DND-41 (cell line): ENCODE data around the gene KIAA1328.
A peak's percentile ranks its signal among the peaks of the same experiment; 100 is the strongest.

Experiments used
- ATAC-seq: fragments of 200-7000 bp; cut with Tn5 transposase; 3 replicates; pipeline ENCODE4 v1.9.1; 2021; ENCODE audit warnings: low read depth; ENCODE audit not compliant: insufficient read depth
- DNase-seq: peaks from one replicate; pipeline ENCODE4 v3.0.0-alpha.2; 2020
- H2AFZ ChIP-seq: 2 replicates; pipeline ENCODE4 v1.6.0; 2012; ENCODE audit warnings: low read depth, low read length
- H3K27ac ChIP-seq: 2 replicates; pipeline ENCODE4 v1.5.1; 2012; ENCODE audit warnings: low read length, inconsistent platforms
- H3K27me3 ChIP-seq: fragments of 200-600 bp; sonication (generic); 2 replicates; pipeline ENCODE4 v1.6.0; 2012; ENCODE audit warnings: low read length, mild to moderate bottlenecking, inconsistent platforms; ENCODE audit not compliant: insufficient read depth, poor library complexity
- H3K36me3 ChIP-seq: 2 replicates; pipeline ENCODE4 v1.5.1; 2012; ENCODE audit warnings: low read length, inconsistent platforms; ENCODE audit not compliant: insufficient read depth
- H3K4me1 ChIP-seq: 2 replicates; pipeline ENCODE4 v1.5.1; 2012; ENCODE audit warnings: mild to moderate bottlenecking, low read length; ENCODE audit not compliant: insufficient read depth
- H3K4me2 ChIP-seq: 2 replicates; pipeline ENCODE4 v1.6.0; 2012; ENCODE audit warnings: mild to moderate bottlenecking, moderate library complexity, low read length, inconsistent platforms; ENCODE audit not compliant: insufficient read depth
- H3K4me3 ChIP-seq, 2 experiments: fragments of 200-600 bp in 1 of 2; shearing (Covaris generic) in 1 of 2; 2 replicates each; pipeline ENCODE4 v1.5.1; 2012 to 2016; ENCODE audit warnings: inconsistent platforms in 2 of 2, low read length in 2 of 2, mild to moderate bottlenecking in 2 of 2, low read depth in 1 of 2, moderate library complexity in 1 of 2
- H3K79me2 ChIP-seq: 2 replicates; pipeline ENCODE4 v1.6.0; 2012; ENCODE audit warnings: low read length, inconsistent platforms; ENCODE audit not compliant: insufficient read depth
- H3K9ac ChIP-seq: 2 replicates; pipeline ENCODE4 v1.6.0; 2012; ENCODE audit warnings: low read depth, mild to moderate bottlenecking, inconsistent platforms, low read length, moderate library complexity
- H3K9me3 ChIP-seq: 2 replicates; pipeline ENCODE4 v1.5.1; 2012; ENCODE audit warnings: low read length, moderate library complexity, mild to moderate bottlenecking, inconsistent platforms; ENCODE audit not compliant: insufficient read depth, severe bottlenecking
- H4K20me1 ChIP-seq: 2 replicates; pipeline ENCODE4 v1.6.0; 2012; ENCODE audit warnings: low read length; ENCODE audit not compliant: insufficient read depth
- CTCF ChIP-seq: IDR thresholded peaks from 2 replicates; pipeline ENCODE4 v1.5.1; 2012; ENCODE audit warnings: borderline replicate concordance, low read length, moderate library complexity, mild to moderate bottlenecking; ENCODE audit not compliant: poor library complexity, severe bottlenecking; ENCODE audit errors: extremely low read depth
- EZH2 ChIP-seq: IDR thresholded peaks from 3 replicates; pipeline ENCODE4 v1.6.1; 2012; ENCODE audit warnings: borderline replicate concordance, low read depth, mild to moderate bottlenecking, moderate library complexity, low read length, inconsistent platforms; ENCODE audit not compliant: severe bottlenecking

KIAA1328 gene

DNA sequence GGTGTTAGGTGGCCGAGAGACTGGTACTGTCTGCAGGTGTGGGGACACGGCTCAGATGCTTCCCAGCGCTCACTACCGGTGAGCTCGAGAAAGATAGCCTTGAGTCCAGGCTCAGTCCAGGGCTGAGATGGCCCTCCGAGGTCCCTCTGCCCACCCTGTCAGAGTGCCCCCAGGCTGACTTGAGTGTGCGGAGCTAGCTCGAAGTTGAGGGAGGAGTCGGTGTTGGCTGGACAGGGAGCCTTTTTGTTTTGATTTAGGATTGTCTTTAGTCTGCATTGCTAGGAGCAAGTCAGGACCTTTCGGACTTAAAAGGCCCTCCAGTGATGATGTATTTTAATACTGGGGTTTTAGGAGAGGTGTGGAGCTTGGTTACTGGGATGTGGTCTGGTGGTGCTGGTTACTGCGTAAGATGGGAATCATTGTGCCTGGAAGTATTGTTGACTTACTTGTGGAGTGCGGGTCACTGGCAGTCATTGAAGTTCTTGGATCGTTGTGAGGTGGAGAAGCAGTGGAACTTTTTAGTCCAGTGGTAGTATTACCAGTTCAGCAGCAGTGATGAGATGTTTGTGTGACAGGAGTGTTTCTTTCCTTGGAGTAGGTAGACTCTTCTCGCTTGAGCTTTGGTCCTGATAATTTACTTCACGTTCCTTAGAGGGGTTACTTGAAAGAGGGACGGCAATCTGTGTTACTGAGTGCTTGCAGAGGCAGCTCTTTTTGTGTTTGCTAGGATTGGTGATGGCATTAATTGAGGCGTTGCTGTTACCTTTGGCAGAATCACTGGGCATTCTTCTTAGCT lies 633 bp downstream of the KIAA1328 start:
- peak overlapping the region; percentile 89 for H3K27ac ChIP-seq
- peak overlapping the region; percentile 97 for H2AFZ ChIP-seq
- H3K4me2 ChIP-seq, result peak overlapping the region; percentile 91

DNA sequence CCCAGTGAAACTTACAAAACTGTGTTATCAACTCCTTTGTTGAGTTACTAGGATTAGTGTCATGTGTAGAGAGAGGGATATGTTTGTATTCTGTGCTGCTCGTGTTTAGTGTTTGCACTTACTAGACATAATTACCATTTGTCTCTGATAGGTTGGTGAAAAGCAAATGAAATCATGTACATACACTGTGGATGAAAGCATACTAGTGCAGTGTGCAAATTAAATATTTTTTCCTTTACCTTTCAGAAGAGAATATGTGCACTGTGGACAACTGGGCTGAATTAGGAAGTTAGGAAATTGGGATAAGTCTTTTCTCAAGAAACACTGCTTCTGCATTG lies 1.2 kb downstream of the KIAA1328 start:
- ATAC-seq, result no peak
- no peak for DNase-seq
- Histone ChIP-seq H4K20me1 (no peaks in the 10 kb centered on the region), H3K27me3 (no peaks in the 10 kb centered on the region), H3K79me2 (peaks cover 62% of the 10 kb centered on the region), H3K4me1 (peaks cover 41% of the 10 kb centered on the region), H3K4me3 (peak overlapping the region; percentile 56 to 96; a peak in 3 of 4 replicates), H3K27ac (peak overlapping the region; percentile 89), H3K9me3 (no peaks in the 10 kb centered on the region), H3K4me2 (peak overlapping the region; percentile 91), H3K9ac (peak overlapping the region; percentile 81), H2AFZ (peak overlapping the region; percentile 97), H3K36me3 (peaks cover 13% of the 10 kb centered on the region)
- TF ChIP-seq CTCF (no peak), EZH2 (no peak)

More for the DNA sequence above, 633 bp downstream of the KIAA1328 start:
- Histone ChIP-seq H3K36me3 (peaks cover 11% of the 10 kb centered on the region), H3K27me3 (no peaks in the 10 kb centered on the region), H3K4me3 (peak overlapping the region; percentile 56 to 96), H3K9ac (peak overlapping the region; percentile 81), H3K79me2 (peaks cover 66% of the 10 kb centered on the region), H3K4me1 (peaks cover 41% of the 10 kb centered on the region), H4K20me1 (no peaks in the 10 kb centered on the region), H3K9me3 (no peaks in the 10 kb centered on the region)
- DNase-seq (no peak), ATAC-seq (no peak)
- no peak for TF ChIP-seq EZH2
- TF ChIP-seq CTCF, result no peak

DNA sequence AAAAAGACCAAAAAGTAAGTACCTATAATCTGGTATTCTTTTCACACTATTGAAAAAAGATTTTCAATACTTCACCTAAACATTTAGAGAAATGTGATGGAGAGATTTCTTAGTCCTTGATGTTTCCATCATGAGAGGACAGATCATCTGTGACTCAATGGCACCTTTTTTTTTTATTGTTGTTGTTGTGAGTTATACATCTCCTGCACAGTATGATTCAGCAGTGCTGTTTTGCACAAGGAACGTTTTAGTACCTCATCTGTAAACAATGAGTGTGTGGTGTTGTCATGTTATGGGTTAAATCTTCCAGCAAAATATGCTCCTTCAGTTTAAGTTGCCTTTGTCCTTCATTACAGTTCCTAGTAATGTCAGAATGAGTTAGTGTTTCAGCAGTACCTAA lies 2.2 kb downstream of the KIAA1328 start:
- Histone ChIP-seq H3K27ac (no peak overlapping the region), H3K9me3 (no peaks in the 10 kb centered on the region), H3K4me3 (no peak overlapping the region), H3K27me3 (no peaks in the 10 kb centered on the region), H3K9ac (no peak overlapping the region), H4K20me1 (no peaks in the 10 kb centered on the region), H3K4me2 (peak overlapping the region; percentile 91; the same call in 1 of the 2 replicates), H2AFZ (no peak overlapping the region), H3K36me3 (peaks cover 21% of the 10 kb centered on the region), H3K79me2 (peaks cover 52% of the 10 kb centered on the region), H3K4me1 (peaks cover 41% of the 10 kb centered on the region)
- ATAC-seq, result no peak
- no peak for DNase-seq
- no peak for TF ChIP-seq EZH2
- TF ChIP-seq CTCF, result no peak
